ENCODE data around the gene SYT13.

The SYT13 gene

DNA sequence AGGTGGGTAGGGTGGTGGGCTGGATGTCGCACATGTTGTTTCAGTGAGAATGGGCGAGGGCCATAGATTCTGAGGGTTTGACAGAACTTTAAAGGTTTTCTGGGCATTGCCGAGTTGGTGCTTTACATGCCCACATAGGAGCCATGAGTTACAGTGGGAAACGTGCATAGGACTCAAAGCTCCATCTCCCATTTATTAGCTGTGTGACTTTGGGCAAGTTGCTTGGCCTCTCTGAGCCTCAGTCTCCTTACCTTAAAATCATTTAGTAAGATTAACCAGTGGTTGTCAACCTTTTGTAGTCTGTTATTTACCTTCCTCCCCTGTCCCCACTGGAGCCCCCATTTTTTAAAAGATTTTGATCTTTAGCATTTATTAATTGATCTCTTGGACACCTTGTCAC lies 67.4 kb downstream of the SYT13 start:
- no peak for DNase-seq (ENCODE audit: low read depth)

DNA sequence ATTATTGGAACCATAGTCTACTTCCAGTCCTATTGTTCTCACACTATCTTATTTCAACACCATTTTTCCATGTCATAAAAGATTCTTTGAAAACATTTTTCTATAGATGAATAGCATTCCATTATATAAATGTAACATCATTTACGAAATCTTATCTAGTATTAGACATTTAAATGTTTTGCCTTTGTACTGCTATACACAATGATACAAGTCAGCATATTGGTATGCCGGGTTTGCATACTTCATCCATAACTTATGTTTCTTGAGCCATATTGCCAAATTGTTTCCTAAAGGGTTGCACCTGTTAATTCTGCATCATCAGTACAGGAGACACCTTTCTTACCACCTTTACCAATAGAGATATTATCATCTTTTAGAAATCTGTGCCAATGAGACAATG lies 68.2 kb downstream of the SYT13 start:
- no peak for DNase-seq (ENCODE audit: low read depth)

DNA sequence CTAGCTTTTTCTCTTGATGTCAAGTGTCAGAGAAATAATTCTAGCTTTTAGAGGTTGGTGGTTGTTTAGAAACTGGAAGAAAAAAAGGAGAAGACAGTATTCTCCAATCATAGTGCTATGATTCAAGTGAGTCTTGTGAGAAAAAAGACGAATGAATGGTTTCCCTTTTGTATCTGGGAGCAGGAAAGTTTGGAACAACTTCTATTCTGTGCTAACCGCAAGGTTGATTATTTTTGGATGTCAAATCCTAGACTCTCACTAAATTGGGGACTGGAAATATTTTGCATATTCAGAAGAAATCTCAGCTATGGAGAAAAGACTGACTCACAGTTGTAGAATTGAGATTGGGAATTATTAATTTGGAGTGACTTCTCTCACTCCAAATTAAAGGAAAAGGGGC lies 69.2 kb downstream of the SYT13 start:
- no peak for DNase-seq (ENCODE audit: low read depth)

DNA sequence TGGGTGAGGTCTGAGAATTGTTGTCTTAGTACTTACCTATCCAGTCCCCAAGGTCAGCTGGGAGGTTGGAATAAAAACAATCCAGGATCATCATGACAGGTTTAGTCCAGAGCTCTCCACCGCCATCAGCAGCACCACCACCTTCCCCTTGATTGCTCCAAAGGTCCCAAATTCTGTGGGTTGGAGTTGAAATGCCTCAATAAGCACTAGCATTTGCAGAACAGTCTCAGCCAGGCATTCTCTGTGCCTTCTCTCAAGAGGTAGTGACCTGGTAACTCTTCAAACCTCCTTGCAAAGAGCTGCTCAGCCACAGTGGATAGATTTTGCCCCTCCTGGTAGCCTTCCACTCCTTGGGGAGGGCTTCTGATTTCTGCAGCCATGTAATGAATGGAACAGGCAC lies 70.1 kb downstream of the SYT13 start:
- DNase-seq (ENCODE audit: low read depth) = no peak

DNA sequence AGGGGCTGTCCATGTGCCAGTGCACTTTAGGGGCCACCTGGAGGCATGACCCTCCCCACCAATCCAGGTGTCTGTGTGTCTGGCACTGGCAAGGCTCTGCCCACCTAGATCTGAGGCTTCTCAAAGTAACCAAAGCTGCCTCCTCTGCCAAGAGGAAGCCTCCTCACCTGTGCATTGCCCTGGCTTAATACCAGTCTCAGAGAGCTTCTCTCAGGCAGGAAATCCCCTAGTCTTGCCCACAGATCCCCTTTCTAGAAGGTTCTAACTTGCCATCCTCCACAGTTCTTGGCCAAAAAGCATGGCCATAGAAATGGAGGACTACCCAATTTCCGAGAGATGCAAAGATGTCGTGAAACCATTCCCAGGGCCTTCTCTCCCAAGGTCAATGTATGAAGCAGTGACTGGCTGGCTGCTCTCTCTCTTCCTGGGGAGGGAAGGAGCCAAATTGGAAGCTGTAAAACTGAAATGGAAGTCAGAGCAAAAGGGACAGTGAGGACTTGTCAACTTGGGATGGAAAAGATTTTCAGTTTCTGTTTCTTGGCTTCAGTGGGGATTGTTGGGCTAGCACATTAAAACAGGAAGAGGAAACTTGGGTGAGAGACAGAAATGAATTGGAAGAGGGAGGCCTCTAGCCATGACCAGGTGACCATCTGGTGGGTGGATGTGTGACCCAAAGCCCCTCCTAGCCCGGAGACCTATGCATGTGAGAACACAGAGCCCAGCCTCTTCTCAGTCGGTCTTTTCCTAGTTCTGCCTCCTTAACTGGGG lies 70.9 kb downstream of the SYT13 start:
- DNase-seq (ENCODE audit: low read depth) = no peak

DNA sequence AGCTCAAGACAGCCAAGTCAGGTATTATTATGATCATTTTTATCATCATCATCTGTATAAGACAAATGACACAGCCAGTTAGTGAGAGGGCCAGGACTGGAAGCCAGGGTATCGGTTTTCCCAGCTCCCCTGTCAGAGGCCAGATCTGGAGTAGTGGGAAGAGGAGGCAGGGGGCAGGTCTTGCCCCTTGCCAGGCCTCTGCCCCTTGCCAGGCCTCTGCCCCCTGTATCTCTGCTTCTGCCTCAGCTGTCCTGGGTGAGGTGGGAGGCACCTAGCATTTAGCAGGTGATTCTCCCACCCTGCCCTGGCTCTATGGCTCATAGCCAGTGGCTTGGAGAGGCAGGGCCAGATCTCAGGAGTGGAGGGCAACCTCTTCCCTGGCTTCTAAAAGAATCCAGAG lies 72.4 kb downstream of the SYT13 start:
- DNase-seq (ENCODE audit: low read depth) = no peak

DNA sequence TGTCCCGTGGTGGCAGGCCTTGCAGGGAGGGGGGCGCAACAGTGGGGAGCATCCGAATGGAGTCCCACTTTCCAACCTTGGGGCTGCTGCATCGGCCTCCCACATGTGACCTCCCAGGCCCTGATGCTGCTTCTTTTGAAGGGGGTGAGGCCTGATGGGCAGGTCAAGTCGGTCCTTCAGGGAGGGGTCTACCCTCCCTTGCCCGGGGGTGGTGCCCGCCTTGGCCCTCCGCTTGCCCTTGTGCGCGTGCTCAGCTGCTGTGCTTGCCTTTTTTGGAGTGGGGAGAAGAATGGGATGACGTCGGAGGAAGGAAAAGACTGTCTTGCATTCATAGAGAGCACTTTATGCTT lies 72.8 kb downstream of the SYT13 start:
- no peak for DNase-seq (ENCODE audit: low read depth)

DNA sequence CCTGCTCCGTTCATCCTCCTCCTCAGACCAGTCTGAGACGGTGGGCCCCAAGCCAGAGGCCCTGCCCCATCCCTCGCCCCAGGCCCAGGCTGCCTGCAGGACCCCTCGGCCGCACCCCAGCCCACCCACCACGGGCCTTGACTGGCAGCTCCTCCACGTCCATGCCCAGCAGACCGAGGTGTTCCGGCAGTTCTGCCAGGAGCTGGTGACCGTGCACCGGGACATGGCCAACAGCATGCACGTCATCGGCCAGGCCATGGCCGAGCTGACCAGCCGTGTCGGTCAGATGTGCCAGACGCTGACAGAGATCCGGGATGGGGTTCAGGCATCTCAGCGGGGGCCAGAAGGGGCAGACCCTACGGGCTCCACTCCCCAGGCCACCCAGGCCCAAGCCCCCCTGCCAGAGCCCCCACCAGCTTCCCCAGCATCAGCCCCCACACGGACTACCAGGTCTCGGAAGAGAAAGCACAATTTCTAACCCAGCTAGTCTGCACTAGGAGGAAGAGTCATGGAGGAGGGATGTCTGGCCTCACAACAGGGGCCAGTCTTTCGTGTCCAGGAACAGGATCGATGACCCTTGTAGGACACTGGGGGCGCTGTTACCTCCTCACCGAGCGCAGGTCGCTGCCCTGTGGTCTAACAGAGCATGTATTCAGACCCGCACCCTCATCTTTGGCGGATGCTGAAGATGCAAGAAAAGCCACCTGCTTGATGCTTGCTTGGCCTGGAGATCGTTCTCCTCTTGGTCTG lies 73.4 kb downstream of the SYT13 start:
- DNase-seq (ENCODE audit: low read depth) = no peak

DNA sequence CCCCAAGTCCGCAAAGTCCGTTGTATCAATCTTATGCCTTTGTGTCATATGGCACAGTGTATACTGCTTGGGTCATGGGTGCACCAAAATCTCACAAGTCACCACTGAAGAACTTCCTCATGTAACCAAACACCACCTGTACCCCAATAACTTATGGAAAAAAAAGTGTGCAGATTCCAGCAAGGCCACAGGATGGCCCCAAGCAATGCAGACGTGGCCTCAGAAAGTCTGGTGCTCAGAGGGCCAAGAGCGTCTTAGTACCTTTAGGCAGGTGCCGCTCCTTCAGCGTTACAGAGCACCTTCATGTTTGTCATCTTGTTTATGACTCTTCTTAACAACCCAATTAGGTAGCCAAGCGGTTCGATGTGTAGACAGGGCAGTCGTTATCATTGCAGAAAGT lies 74.4 kb downstream of the SYT13 start:
- DNase-seq (ENCODE audit: low read depth) = no peak

DNA sequence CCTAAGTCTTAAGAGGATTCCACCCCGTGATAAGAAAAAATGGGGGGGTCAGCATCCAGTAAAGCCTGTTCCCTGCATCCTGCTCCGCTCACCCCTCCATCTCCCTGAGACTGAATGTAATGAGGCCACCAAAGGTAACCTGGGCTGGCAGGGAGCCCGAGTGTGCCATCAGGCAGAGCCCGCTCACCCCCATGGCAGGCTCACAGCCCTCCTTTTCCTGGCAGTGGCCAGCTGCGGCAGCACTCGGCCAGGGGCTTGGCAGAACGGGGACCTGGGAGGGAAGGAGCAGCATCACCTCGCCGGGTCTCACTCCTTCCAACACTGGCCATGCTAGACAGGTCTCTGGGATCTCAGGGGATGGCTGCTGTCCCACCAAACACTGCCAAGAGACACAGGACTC lies 75.3 kb downstream of the SYT13 start:
- no peak for DNase-seq (ENCODE audit: low read depth)

DNA sequence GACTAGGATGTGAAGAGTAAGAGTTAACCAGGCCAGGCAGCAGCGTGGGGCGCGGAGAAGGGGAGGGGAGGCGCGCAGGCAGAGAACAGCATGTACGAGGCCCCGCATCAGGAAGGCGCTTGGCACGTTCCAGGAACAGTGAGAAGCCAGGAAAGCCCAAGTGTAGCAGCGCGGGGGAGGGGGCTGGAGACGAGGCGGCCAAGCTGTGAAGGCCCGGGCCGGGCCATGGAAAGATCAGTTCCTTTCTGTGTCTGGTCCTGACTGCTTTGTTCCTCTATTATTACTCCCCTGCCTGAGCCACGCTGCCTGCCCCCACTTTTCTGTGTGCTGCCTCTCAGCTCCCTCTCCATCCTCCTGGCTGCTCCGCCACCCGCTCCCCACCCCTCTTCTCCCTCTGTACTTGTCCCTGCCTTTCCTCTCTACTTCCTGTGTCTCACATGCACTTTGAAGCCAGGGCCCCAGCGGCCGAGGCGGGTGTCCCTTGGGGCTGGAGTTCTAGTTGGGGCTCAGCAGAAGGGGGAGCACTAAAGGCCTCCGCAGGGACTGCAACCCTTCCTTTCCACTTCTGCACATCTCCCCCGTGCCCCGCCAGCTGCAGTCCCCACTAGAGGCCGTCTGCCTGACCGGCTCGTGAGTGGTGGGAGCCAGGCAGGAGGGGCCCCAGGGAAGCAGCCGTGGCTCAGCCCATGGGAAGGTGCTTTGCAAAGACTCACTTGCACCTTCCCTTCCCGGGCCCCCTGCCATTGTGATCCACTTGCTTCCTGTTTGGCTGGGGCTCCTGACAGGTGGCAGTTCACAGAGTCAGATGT lies 76.0 kb downstream of the SYT13 start:
- DNase-seq (ENCODE audit: low read depth) = no peak

DNA sequence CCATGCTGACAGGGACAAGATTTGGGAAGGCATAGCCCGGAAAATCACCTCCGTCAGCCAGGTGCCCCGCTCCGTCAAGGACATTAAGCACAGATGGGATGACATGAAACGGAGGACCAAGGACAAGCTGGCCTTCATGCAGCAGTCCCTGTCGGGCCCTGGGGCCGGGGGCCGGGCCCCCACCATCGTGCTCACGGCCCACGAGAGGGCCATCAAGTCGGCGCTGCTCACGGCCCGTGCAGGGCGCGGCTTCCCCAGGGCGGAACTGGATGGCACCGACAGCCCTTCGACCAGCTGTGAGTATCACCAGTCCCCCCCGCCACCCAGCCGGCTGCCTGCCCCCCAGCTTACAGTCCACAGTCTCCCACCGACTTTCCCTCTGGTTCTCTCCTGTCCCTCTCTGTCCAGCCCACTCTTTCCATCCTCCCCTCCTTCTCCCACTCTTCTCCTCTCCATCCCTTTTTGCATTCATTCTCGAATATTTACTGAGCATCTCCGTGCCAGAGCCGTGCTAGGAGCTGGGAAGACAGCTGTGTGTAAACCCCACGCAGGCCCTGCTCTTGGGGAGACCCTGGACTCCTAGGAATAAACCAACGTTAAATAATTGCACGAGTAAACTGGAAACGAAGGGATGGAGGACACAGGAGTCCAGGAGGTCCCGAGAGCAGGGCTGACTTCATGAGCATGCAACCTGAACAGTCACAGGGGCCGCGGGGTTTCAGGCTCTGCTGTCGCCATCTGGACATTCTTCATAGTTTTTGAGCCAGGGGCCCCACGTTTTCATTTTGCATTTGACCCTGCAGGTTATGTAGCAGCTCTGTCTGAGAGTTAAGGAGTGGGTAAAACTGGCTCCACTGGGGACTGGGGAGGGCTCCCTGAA lies 76.9 kb downstream of the SYT13 start:
- no peak for DNase-seq (ENCODE audit: low read depth)

DNA sequence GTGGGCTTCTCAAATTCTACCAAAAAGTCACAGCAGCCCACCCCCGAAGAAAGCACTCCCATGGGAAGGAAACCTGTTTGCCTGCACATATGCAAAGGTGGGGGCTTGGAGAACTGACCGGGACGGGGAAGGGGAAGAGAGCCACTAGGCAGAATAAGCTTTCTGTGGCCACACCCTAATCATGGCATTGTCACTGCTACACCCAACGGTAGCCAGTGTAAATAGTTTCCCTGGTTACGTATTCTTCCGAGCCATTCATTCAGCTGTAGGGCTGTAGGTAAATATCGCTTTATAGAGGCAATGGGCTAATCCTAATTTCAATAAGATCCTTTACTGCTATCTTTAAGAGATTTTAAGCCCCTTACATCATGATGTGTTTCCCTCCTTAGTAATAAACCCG lies 78.0 kb downstream of the SYT13 start:
- DNase-seq (ENCODE audit: low read depth) = no peak

DNA sequence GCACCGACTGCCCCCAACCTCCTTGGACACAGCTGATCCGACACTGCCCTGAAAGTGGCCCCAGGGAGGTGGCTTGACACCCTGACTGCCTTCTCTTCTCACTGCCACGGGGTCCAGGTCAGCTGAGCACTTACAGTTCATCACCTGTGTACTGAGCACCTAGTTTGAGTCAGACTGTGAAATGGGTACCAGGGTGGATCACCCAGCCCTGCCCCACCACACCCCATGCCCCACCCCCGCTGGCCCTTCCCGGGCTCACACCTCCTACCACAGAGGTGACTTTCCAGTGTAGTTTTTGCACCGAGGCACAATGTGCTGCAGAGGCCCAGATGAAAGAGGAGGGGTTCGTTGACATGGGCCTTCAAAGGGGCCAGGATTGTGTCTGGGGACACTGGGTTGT lies 80.2 kb downstream of the SYT13 start:
- no peak for DNase-seq (ENCODE audit: low read depth)

DNA sequence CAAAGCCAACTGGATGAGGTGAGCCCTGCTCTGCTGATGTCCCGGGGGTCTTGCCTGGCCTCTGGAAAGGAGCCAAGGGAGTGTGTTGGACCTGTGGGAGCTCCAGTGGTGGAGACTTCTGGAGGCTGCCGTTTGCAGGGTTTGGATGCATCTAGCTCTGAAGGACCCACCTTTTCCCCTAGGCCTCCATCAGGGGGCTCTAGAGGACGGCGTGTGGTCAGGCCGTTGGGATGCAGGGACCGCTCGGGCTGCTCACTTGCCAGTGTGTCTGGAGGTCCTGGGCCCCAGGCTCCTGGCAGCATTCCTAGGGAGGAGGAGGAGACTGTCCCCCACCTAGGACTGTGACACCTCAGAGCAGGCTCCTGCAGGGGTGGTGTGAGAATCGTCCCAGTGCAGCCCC lies 81.4 kb downstream of the SYT13 start:
- DNase-seq (ENCODE audit: low read depth) = no peak

DNA sequence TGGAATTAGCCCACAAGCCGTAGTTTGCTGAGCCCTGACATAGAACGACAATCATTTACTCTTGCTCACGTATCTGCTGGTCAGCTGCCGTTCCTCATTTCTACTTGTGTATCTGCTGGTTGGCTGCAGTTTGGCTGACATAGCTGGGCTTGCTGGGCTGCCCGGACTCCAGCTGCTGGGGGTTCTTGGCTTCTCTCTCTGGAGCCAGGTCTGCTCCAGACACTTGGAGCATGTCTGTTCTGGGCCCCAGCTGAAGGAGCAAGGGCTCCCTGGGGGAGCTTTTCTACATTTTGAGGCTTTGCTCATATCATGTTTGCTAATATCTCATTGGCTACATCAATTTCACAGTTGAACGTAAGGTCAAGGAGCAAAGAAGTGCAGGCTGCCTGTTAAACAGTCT lies 92.4 kb downstream of the SYT13 start:
- DNase-seq (ENCODE audit: low read depth) = no peak
